ENCODE measurements around the gene KPNA1. TPM values are rescaled to one million over a fixed set of nuclear protein-coding genes. Genes with fewer than 3 reads are reported as not detected.

The KPNA1 gene
- polyA plus RNA-seq, 1 of the 3 experiments (the other 2 are of a cell fraction): 21.6 TPM

- no peak overlapping the region for H3K4me2 ChIP-seq
- TF ChIP-seq PBX3 (IDR thresholded peaks at IDR 0.05): no peak
- no peak for TF ChIP-seq EZH2phosphoT487 (IDR thresholded peaks at IDR 0.05; ENCODE audit: borderline replicate concordance, low read depth)
- TF ChIP-seq TAF1 (IDR thresholded peaks at IDR 0.05; ENCODE audit: borderline replicate concordance, low read depth, low read length): no peak
- TF ChIP-seq USF1 (IDR thresholded peaks at IDR 0.05; ENCODE audit: borderline replicate concordance, low read depth): no peak
- no peak for TF ChIP-seq MAX (IDR thresholded peaks at IDR 0.05; ENCODE audit: low read depth)
- TF ChIP-seq GATA2 (CRISPR knock-in tag; IDR thresholded peaks at IDR 0.05): no peak
- TF ChIP-seq FOXJ3 (CRISPR knock-in tag; IDR thresholded peaks at IDR 0.05): no peak
- TF ChIP-seq TCF12 (IDR thresholded peaks at IDR 0.05): no peak
- no peak for TF ChIP-seq FOXM1 (IDR thresholded peaks at IDR 0.05; ENCODE audit: low read depth)
- TF ChIP-seq CTCF (IDR thresholded peaks at IDR 0.05): no peak
- no peak for TF ChIP-seq NFIC (IDR thresholded peaks at IDR 0.05; ENCODE audit: borderline replicate concordance)
- no peak for TF ChIP-seq REST (IDR thresholded peaks at IDR 0.05; ENCODE audit: low read depth, low read length)
- no peak for TF ChIP-seq GABPA (IDR thresholded peaks at IDR 0.05; ENCODE audit: low read depth)
- H3K4me3 ChIP-seq (ENCODE audit: low read depth in 2 of 2, low read length in 1 of 2): no peak overlapping the region
- no peak overlapping the region for H3K9ac ChIP-seq
- H4K20me1 ChIP-seq (ENCODE audit: insufficient read depth): peaks cover 66% of the 10 kb centered on the region
- ChIA-PET POLR2A (no interaction called here), CTCF (no interaction called here)
- peaks cover 24 to 31% of the 10 kb centered on the region in 2 experiments for H3K36me3 ChIP-seq (replicated peaks in 1 of 2; ENCODE audit: control insufficient read depth in 1 of 2, insufficient read depth in 2 of 2, low read length in 1 of 2)
- no peaks in the 10 kb centered on the region; a peak in 1 of 4 replicates for H3K4me1 ChIP-seq (ENCODE audit: control insufficient read depth in 1 of 2, insufficient read depth in 2 of 2, low read depth in 1 of 2, low read length in 1 of 2)
- WGBS (ENCODE audit: low lambda C conversion rate): 67% methylated on average over 1 of the region's 1 CpG
- no peak overlapping the region for H2AFZ ChIP-seq (ENCODE audit: low read depth)
- H3K9me3 ChIP-seq: no peaks in the 10 kb centered on the region
- H3K79me2 ChIP-seq (ENCODE audit: insufficient read depth): peaks cover 98% of the 10 kb centered on the region
- H3K27ac ChIP-seq (ENCODE audit: low read depth in 2 of 2, low read length in 1 of 2): peak overlapping the region in 1 of 2 experiments; percentile 60; a peak in 2 of 4 replicates
- H3K27me3 ChIP-seq (ENCODE audit: insufficient read depth): no peaks in the 10 kb centered on the region
- no peaks in the 10 kb centered on the region for H3K9me2 ChIP-seq
- DNase-seq: no peak
- H3F3A ChIP-seq (replicated peaks; ENCODE audit: insufficient read depth): peaks cover 24% of the 10 kb centered on the region
These were observed 16.6 kb downstream of the KPNA1 start for GRCh38 chr3:122498152-122498551.

Measured in SK-N-SH (cell line).